ENCODE measurements around the gene PDE1A.

The PDE1A gene

GRCh38 chr2:182128821-182129707 is 297.8 kb downstream of the PDE1A start:
- no peak for TF ChIP-seq Cebpa-rat (IDR thresholded peaks at IDR 0.05)
- H3K4me3 ChIP-seq: no peak overlapping the region
- no peak overlapping the region for H3K4me2 ChIP-seq
- no peaks in the 10 kb centered on the region for H4K20me1 ChIP-seq
- no peaks in the 10 kb centered on the region for H3K36me3 ChIP-seq
- no peaks in the 10 kb centered on the region for H3K9me3 ChIP-seq
- no peaks in the 10 kb centered on the region for H3K27me3 ChIP-seq
- no peak overlapping the region for H3K27ac ChIP-seq
- no peaks in the 10 kb centered on the region for H3K4me1 ChIP-seq
- no peak overlapping the region for H3K9ac ChIP-seq

- Histone ChIP-seq H3K4me2 (no peak overlapping the region), H3K9me3 (no peaks in the 10 kb centered on the region), H3K4me1 (no peaks in the 10 kb centered on the region), H3K4me3 (no peak overlapping the region), H3K27ac (no peak overlapping the region), H3K27me3 (no peaks in the 10 kb centered on the region), H3K36me3 (no peaks in the 10 kb centered on the region), H3K9ac (no peak overlapping the region), H4K20me1 (no peaks in the 10 kb centered on the region)
- TF ChIP-seq Cebpa-rat (IDR thresholded peaks at IDR 0.05): no peak
Measured at GRCh38 chr2:182117196-182117595, 309.6 kb downstream of the PDE1A start.

GRCh38 chr2:182116774-182117173 is 310.1 kb downstream of the PDE1A start:
- Histone ChIP-seq H3K4me2 (no peak overlapping the region), H3K36me3 (no peaks in the 10 kb centered on the region), H3K27me3 (no peaks in the 10 kb centered on the region), H3K27ac (no peak overlapping the region), H3K4me1 (no peaks in the 10 kb centered on the region), H3K9me3 (no peaks in the 10 kb centered on the region), H4K20me1 (no peaks in the 10 kb centered on the region), H3K4me3 (no peak overlapping the region), H3K9ac (no peak overlapping the region)
- no peak; the same call in 1 of the 2 replicates for TF ChIP-seq Cebpa-rat (IDR thresholded peaks at IDR 0.05)

GRCh38 chr2:182115258-182115657 is 311.6 kb downstream of the PDE1A start:
- TF ChIP-seq Cebpa-rat (IDR thresholded peaks at IDR 0.05): no peak
- no peak overlapping the region for H3K9ac ChIP-seq
- H3K36me3 ChIP-seq: no peaks in the 10 kb centered on the region
- H3K9me3 ChIP-seq: no peaks in the 10 kb centered on the region
- no peak overlapping the region for H3K4me2 ChIP-seq
- no peaks in the 10 kb centered on the region for H3K4me1 ChIP-seq
- H3K27ac ChIP-seq: no peak overlapping the region
- H3K27me3 ChIP-seq: no peaks in the 10 kb centered on the region
- H3K4me3 ChIP-seq: no peak overlapping the region
- no peaks in the 10 kb centered on the region for H4K20me1 ChIP-seq

GRCh38 chr2:182113334-182113733 is 313.5 kb downstream of the PDE1A start:
- Histone ChIP-seq H3K27ac (no peak overlapping the region), H4K20me1 (no peaks in the 10 kb centered on the region), H3K36me3 (no peaks in the 10 kb centered on the region), H3K9me3 (no peaks in the 10 kb centered on the region), H3K27me3 (no peaks in the 10 kb centered on the region), H3K4me3 (no peak overlapping the region), H3K9ac (no peak overlapping the region), H3K4me1 (no peaks in the 10 kb centered on the region), H3K4me2 (no peak overlapping the region)
- no peak for TF ChIP-seq Cebpa-rat (IDR thresholded peaks at IDR 0.05)

GRCh38 chr2:182110347-182110746 is 316.5 kb downstream of the PDE1A start:
- no peak overlapping the region for H3K4me3 ChIP-seq
- TF ChIP-seq Cebpa-rat (IDR thresholded peaks at IDR 0.05): no peak
- H4K20me1 ChIP-seq: no peaks in the 10 kb centered on the region
- H3K9ac ChIP-seq: no peak overlapping the region
- H3K4me2 ChIP-seq: no peak overlapping the region
- no peaks in the 10 kb centered on the region for H3K36me3 ChIP-seq
- H3K9me3 ChIP-seq: no peaks in the 10 kb centered on the region
- no peaks in the 10 kb centered on the region for H3K27me3 ChIP-seq
- H3K4me1 ChIP-seq: no peaks in the 10 kb centered on the region
- no peak overlapping the region for H3K27ac ChIP-seq

- no peaks in the 10 kb centered on the region for H3K4me1 ChIP-seq
- no peak overlapping the region for H3K4me2 ChIP-seq
- H4K20me1 ChIP-seq: no peaks in the 10 kb centered on the region
- H3K9ac ChIP-seq: no peak overlapping the region
- H3K36me3 ChIP-seq: no peaks in the 10 kb centered on the region
- no peak overlapping the region for H3K4me3 ChIP-seq
- H3K9me3 ChIP-seq: no peaks in the 10 kb centered on the region
- no peak overlapping the region for H3K27ac ChIP-seq
- TF ChIP-seq Cebpa-rat (IDR thresholded peaks at IDR 0.05): no peak
- H3K27me3 ChIP-seq: no peaks in the 10 kb centered on the region
Measured at GRCh38 chr2:182103526-182103925, 323.3 kb downstream of the PDE1A start.

- H3K4me3 ChIP-seq: no peak overlapping the region
- no peaks in the 10 kb centered on the region for H3K27me3 ChIP-seq
- no peak overlapping the region for H3K4me2 ChIP-seq
- no peaks in the 10 kb centered on the region for H3K36me3 ChIP-seq
- no peaks in the 10 kb centered on the region for H4K20me1 ChIP-seq
- no peaks in the 10 kb centered on the region for H3K9me3 ChIP-seq
- no peak overlapping the region for H3K9ac ChIP-seq
- no peak for TF ChIP-seq Cebpa-rat (IDR thresholded peaks at IDR 0.05)
- H3K27ac ChIP-seq: no peak overlapping the region
- H3K4me1 ChIP-seq: no peaks in the 10 kb centered on the region
Measured at GRCh38 chr2:182101263-182101662, 325.6 kb downstream of the PDE1A start.

GRCh38 chr2:182098648-182099047 is 328.2 kb downstream of the PDE1A start:
- Histone ChIP-seq H3K27ac (no peak overlapping the region), H3K4me3 (no peak overlapping the region), H3K36me3 (no peaks in the 10 kb centered on the region), H3K9me3 (no peaks in the 10 kb centered on the region), H3K4me2 (no peak overlapping the region), H3K27me3 (no peaks in the 10 kb centered on the region), H3K4me1 (no peaks in the 10 kb centered on the region), H4K20me1 (no peaks in the 10 kb centered on the region), H3K9ac (no peak overlapping the region)
- TF ChIP-seq Cebpa-rat (IDR thresholded peaks at IDR 0.05): no peak

- Histone ChIP-seq H3K4me2 (no peak overlapping the region), H3K27ac (no peak overlapping the region), H3K36me3 (no peaks in the 10 kb centered on the region), H3K9me3 (no peaks in the 10 kb centered on the region), H3K4me3 (no peak overlapping the region), H4K20me1 (no peaks in the 10 kb centered on the region), H3K4me1 (no peaks in the 10 kb centered on the region), H3K27me3 (no peaks in the 10 kb centered on the region), H3K9ac (no peak overlapping the region)
- no peak for TF ChIP-seq Cebpa-rat (IDR thresholded peaks at IDR 0.05)
Measured at GRCh38 chr2:182097571-182098164, 329.2 kb downstream of the PDE1A start.

Measured in BLaER1 (cell line).